AML-193 (cell line): ENCODE measurements around the gene SMYD2.
"Not testable (repeated sequence)": the region's sequence is repeated elsewhere in the genome, so short reads cannot be mapped to it uniquely, and the experiment has no call there.

Source experiments
- DNase-seq, 2 experiments: peaks; one replicate each; lab custom pipeline; 2025; lab: John Stamatoyannopoulos, UW

SMYD2 gene

GRCh38 chr1:214271995-214272731 is 8.8 kb upstream of the SMYD2 start:
- no peak for DNase-seq

GRCh38 chr1:214272964-214273533 is 7.9 kb upstream of the SMYD2 start:
- DNase-seq: no peak

- DNase-seq: not testable (repeated sequence)
Measured at GRCh38 chr1:214275700-214276099, 5.3 kb upstream of the SMYD2 start.

GRCh38 chr1:214276786-214277185 is 4.2 kb upstream of the SMYD2 start:
- DNase-seq: no peak

GRCh38 chr1:214277704-214278635 is 3.0 kb upstream of the SMYD2 start:
- DNase-seq: no peak

- DNase-seq: peak; percentile 41 to 49
Measured at GRCh38 chr1:214280386-214281020, 456 bp upstream of the SMYD2 start.

GRCh38 chr1:214281720-214282629 is 1.0 kb downstream of the SMYD2 start:
- DNase-seq: peak; percentile 52 to 66

- no peak for DNase-seq
Measured at GRCh38 chr1:214282630-214283242, 1.8 kb downstream of the SMYD2 start.

GRCh38 chr1:214285610-214286440 is 4.9 kb downstream of the SMYD2 start:
- DNase-seq: no peak

GRCh38 chr1:214287884-214288283 is 6.9 kb downstream of the SMYD2 start:
- DNase-seq: no peak

- no peak for DNase-seq
Measured at GRCh38 chr1:214289574-214290272, 8.8 kb downstream of the SMYD2 start.

GRCh38 chr1:214290424-214291037 is 9.6 kb downstream of the SMYD2 start:
- DNase-seq: no peak

GRCh38 chr1:214292322-214292721 is 11.4 kb downstream of the SMYD2 start:
- peak; percentile 88 to 91 for DNase-seq

- no peak for DNase-seq
Measured at GRCh38 chr1:214295934-214296333, 15.0 kb downstream of the SMYD2 start.

GRCh38 chr1:214296860-214297745 is 16.1 kb downstream of the SMYD2 start:
- no peak for DNase-seq

- DNase-seq: no peak
Measured at GRCh38 chr1:214300149-214300780, 19.3 kb downstream of the SMYD2 start.

GRCh38 chr1:214301526-214301925 is 20.6 kb downstream of the SMYD2 start:
- DNase-seq: no peak
